Measurements from ENCODE around the gene CAB39L.

Gene CAB39L

DNA sequence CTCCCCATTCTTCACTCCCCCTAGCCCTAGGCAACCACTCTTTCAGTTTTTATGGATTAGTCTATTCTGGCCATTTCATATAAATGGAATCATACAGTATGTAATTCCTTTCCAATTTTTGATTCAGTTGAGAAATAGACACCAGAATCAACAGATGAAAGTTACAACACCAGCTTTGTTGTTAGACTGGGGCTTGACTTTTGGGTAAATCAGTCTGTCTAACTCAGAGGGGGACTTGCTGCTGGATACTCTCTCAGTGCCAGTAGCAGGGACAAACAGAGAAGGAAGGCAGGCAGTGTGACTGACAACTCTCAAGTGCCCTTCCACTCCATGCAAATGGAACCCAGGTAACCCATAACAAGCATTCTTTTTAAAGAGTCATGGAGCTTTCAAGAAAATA is 155.4 kb downstream of the CAB39L start:
- no peak for DNase-seq (ENCODE audit: low read depth in 2 of 2)

DNA sequence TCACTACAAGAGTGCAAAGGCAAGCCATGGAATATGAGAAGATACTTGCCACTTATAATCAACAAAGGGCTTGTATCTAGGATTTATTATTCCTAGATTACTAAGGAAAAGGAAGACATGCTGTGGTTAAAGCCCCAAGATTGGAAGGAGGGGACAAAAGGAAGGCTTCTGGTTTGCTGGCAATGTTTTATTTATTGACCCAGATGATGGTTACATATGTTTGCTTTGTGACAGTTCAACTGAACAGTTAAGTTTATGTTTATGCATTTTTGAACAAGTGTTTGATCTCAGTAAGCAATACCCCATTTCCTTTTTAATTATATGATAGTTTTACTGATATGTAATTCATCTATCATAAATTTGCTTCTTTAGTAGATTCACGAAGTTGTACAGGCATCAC is 155.9 kb downstream of the CAB39L start:
- no peak for DNase-seq (ENCODE audit: low read depth in 2 of 2)

DNA sequence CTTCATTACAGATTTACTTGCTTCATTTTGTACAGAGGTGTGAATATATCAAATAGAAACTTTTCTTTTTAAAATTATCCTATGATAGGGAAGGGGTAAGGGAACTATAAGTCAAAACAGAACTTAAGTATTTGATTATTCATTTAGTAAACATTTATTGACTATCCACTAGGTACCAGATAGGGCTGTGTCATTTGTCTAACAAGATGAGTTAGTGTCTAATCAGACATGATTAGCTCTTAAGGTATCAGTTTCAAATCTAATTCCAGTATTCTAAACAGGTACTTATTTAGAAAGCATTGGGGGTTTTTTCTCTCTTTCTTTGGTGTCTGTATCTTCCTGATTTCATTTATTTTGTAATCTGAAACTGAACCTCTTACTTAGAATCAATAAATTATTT is 164.0 kb downstream of the CAB39L start:
- DNase-seq (ENCODE audit: low read depth in 2 of 2), result no peak

- DNase-seq (ENCODE audit: low read depth in 2 of 2), result no peak
Measured at GRCh38 chr13:49279112-49279511, 164.8 kb downstream of the CAB39L start.

DNA sequence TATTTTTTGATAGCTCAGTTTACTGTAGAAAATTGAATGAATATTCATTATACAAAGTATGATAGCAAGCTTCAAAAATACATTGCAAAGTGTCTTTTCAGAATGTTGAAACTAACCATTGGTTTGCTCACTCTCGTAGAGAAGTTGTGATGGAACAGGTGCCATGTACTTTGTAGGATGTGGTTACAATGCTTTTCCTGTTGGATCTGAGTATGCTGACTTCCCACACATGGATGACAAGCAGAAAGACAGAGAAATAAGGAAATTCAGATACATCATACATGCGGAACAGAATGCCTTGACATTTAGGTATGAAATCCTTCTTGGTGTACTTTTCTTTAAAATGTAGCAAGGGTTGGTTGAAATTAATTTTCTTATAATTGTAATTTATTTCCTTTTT is 165.7 kb downstream of the CAB39L start:
- no peak for DNase-seq (ENCODE audit: low read depth in 2 of 2)

DNA sequence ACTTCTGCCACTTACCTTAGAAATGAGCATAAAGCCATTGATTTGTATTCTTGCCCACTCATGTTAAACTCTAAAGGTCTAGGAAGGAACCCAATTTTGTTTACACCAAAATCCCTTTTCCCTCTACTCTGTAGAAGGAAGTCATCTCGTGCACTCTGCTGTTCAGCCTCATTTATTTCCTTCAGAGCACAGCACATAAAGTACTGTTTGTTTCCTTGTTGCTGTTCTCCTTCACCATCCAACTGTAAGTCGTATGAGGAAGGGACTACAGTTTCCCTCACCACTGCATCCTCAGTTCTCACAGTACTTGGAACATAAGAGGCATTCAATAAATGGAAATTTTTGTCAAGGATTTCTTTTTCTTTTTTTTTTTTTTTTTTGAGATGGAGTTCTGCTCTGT is 171.6 kb downstream of the CAB39L start:
- no peak for DNase-seq (ENCODE audit: low read depth in 2 of 2)

GRCh38 chr13:49271264-49271663 is 172.6 kb downstream of the CAB39L start:
- DNase-seq (ENCODE audit: low read depth in 2 of 2), result no peak

DNA sequence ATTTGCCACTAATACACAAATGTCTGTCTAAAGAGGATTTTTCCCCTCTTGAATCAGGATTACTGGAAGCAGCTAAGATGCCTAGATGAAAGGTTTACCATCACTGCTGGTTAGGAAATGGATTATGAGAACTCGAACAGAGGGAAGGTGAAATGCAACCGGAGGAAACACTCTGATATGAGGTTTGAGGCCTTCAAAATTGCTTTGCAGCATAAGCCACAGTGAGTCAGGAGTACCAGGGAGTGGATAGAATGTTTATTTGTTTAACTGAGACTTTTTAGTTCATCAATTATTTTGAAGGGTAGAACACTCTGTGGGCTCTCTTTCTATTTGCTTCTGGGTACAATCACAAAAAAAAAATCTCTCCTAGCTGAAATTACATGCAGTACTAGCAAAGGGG is 178.0 kb downstream of the CAB39L start:
- DNase-seq (ENCODE audit: low read depth in 2 of 2), result no peak

DNA sequence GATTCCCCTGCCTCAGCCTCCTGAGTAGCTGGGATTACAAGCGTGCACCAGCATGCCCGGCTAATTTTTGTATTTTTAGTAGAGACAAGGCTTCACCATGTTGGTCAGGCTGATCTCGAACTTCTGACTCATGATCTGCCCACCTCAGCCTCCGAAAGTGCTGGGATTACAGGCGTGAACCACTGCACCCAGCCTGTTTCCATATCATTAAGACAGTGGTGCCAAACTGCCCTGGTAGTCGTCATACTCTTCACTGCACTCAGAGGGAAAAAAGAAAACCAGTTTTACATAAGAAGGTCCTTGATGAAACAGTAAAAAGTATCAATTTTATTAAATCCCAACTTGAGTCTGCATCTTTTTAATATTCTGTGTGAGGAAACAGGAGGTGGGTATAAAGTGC is 181.2 kb downstream of the CAB39L start:
- DNase-seq (ENCODE audit: low read depth in 2 of 2), result no peak

DNA sequence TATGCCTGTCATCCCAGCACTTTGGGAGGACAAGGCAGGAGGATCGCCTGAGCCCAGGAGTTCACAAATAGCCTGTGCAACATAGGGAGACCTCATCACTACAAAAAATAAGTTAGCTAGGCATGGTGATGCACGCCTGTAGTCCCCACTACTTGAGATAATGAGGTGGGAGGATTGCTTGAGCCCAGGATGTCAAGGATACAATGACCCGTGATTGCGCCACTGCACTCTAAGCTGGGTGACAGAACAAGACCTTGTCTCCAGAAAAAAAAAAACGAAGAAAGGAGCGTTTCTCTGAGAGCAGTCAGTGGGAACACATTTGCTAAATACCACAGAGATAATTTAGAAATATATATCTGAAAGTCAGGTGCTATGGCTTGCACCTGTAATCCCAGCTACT is 184.3 kb downstream of the CAB39L start:
- DNase-seq (ENCODE audit: low read depth in 2 of 2), result no peak

Measured in stimulated activated CD4-positive, alpha-beta T cell treated with anti-CD3 and anti-CD28 coated beads, Interleukin-15, amount 100 ng/mL, for 48 hours (primary cell).